ENCODE data around the gene GOLGA8A. TPM values are rescaled to one million over a fixed set of nuclear protein-coding genes. Genes with fewer than 3 reads are reported as not detected.

Gene GOLGA8A
- total RNA-seq, 4 donors from 2014 or later = 94.6 to 167 (median 154) TPM

GRCh38 chr15:34442891-34443290, 5.3 kb upstream of the GOLGA8A start:
- Histone ChIP-seq H3K4me1 (no peaks in the 10 kb centered on the region), H3K36me3 (no peaks in the 10 kb centered on the region), H3K9me3 (no peaks in the 10 kb centered on the region), H3K27ac (no peak overlapping the region), H3K27me3 (no peaks in the 10 kb centered on the region), H3K4me3 (replicated peaks in 1 of 3) (no peak overlapping the region)
- DNase-seq = no peak
- intact Hi-C loops (cut with DNase I) = no loop called here
- no peak for TF ChIP-seq CTCF (IDR thresholded peaks at IDR 0.05)
- no peak for TF ChIP-seq POLR2A (IDR thresholded peaks at IDR 0.05)
- 91 to 96% methylated on average over 7 of the region's 7 CpGs for WGBS, 2 donors

- 79 to 87% methylated on average over 5 of the region's 5 CpGs for WGBS, 2 donors
- H3K27ac ChIP-seq = no peak overlapping the region
- intact Hi-C loops (cut with DNase I) = no loop called here
- H3K27me3 ChIP-seq = no peaks in the 10 kb centered on the region
- no peak overlapping the region for H3K4me3 ChIP-seq (replicated peaks in 1 of 3)
- DNase-seq = no peak
- TF ChIP-seq CTCF (IDR thresholded peaks at IDR 0.05) = no peak
- H3K4me1 ChIP-seq = peaks cover 4 to 7% of the 10 kb centered on the region in 2 donors
- H3K36me3 ChIP-seq = no peaks in the 10 kb centered on the region
- no peaks in the 10 kb centered on the region for H3K9me3 ChIP-seq
These were observed 2.3 kb upstream of the GOLGA8A start for GRCh38 chr15:34439878-34440277.

GRCh38 chr15:34436956-34437442, 609 bp downstream of the GOLGA8A start:
- no peaks in the 10 kb centered on the region for H3K36me3 ChIP-seq
- no peaks in the 10 kb centered on the region for H3K9me3 ChIP-seq
- 0 to 1% methylated on average over 6 to 17 of the region's 70 CpGs for WGBS, 2 donors
- DNase-seq = peak; percentile 62 to 76
- H3K27me3 ChIP-seq = no peaks in the 10 kb centered on the region
- H3K4me3 ChIP-seq (replicated peaks in 1 of 3) = peak overlapping the region; percentile 18 to 55 (median 43)
- H3K27ac ChIP-seq = peak overlapping the region in 2 of 3 donors; percentile 26 to 61
- H3K4me1 ChIP-seq = peaks cover 4 to 7% of the 10 kb centered on the region in 2 donors
- intact Hi-C loops (cut with DNase I) = no loop called here
- no peak for TF ChIP-seq POLR2A (IDR thresholded peaks at IDR 0.05)
- TF ChIP-seq CTCF (IDR thresholded peaks at IDR 0.05) = peak in 1 of 6 experiments; percentile 26

- peak overlapping the region in 2 of 3 donors; percentile 26 to 61 for H3K27ac ChIP-seq
- no peaks in the 10 kb centered on the region for H3K9me3 ChIP-seq
- TF ChIP-seq POLR2A (IDR thresholded peaks at IDR 0.05) (no peak), CTCF (IDR thresholded peaks at IDR 0.05) (no peak)
- WGBS, 2 donors = 5 to 9% methylated on average over 10 to 20 of the region's 31 CpGs
- no peaks in the 10 kb centered on the region for H3K27me3 ChIP-seq
- intact Hi-C loops (cut with DNase I) = no loop called here
- no peaks in the 10 kb centered on the region for H3K36me3 ChIP-seq
- peaks cover 4 to 7% of the 10 kb centered on the region in 2 donors for H3K4me1 ChIP-seq
- peak overlapping the region; percentile 18 to 55 (median 43) for H3K4me3 ChIP-seq (replicated peaks in 1 of 3)
- DNase-seq = peak; percentile 27 to 28
These were observed 1.3 kb downstream of the GOLGA8A start for GRCh38 chr15:34436126-34436955.

- Histone ChIP-seq H3K36me3 (no peaks in the 10 kb centered on the region), H3K27me3 (no peaks in the 10 kb centered on the region), H3K4me1 (peaks cover 4 to 7% of the 10 kb centered on the region in 2 donors), H3K27ac (no peak overlapping the region), H3K4me3 (replicated peaks in 1 of 3) (no peak overlapping the region), H3K9me3 (no peaks in the 10 kb centered on the region)
- WGBS, 2 donors = 49 to 54% methylated on average over 5 to 9 of the region's 11 CpGs
- no peak for TF ChIP-seq CTCF (IDR thresholded peaks at IDR 0.05)
- no peak for TF ChIP-seq POLR2A (IDR thresholded peaks at IDR 0.05)
- intact Hi-C loops (cut with DNase I) = no loop called here
- DNase-seq = no peak
These were observed 1.9 kb downstream of the GOLGA8A start for GRCh38 chr15:34435658-34436057.
